Placental epithelial cell (primary cell): ENCODE measurements around the gene LY6G5B. TPM values are rescaled to one million over a fixed set of nuclear protein-coding genes. Genes with fewer than 3 reads are reported as not detected.
A peak's percentile ranks its signal among the peaks of the same experiment; 100 is the strongest.

Source experiments
- small RNA-seq: library from RNA; depleted of rRNA; stranded (forward); fragments of <200 nt; gene quantifications from one replicate; pipeline ENCODE3, GENCODE V24; 2012
- total RNA-seq: library from RNA; depleted of rRNA; stranded (reverse); fragments of >200 nt; gene quantifications from 2 replicates; pipeline ENCODE4 v1.2.3, GENCODE V29; 2012

Gene LY6G5B
- total RNA-seq, 1 donor = 5.9 TPM

Small RNAs within 50 kb of the gene (small RNA-seq; reads per million reads assigned to genes)
- gene LY6G6D (not detected), gene MIR4646 (0.14 reads per million), gene MIR6832 (0.55 reads per million, percentile 31 among the genes with 10 or more reads in this experiment), gene RF00019 (not detected), gene SNORA38 (92.0 reads per million, percentile 98 among the genes with 10 or more reads in this experiment)

Other genes starting within 250 kb of the LY6G5B start
- gene MICB, start 171.8 kb upstream of the LY6G5B start, total RNA-seq = 1.1 TPM in 1 of 2 replicates, not detected in the other
- not detected in 2 replicates for gene MCCD1, start 141.0 kb upstream of the LY6G5B start, total RNA-seq
- gene DDX39B, start 128.0 kb upstream of the LY6G5B start, total RNA-seq = 338 and 413 TPM in 2 replicates
- gene ATP6V1G2, start 123.4 kb upstream of the LY6G5B start, total RNA-seq = 0.43 and 1.2 TPM in 2 replicates
- 37.8 and 46.3 TPM in 2 replicates for gene NFKBIL1, start 122.4 kb upstream of the LY6G5B start, total RNA-seq
- gene LTA, start 97.7 kb upstream of the LY6G5B start, total RNA-seq = not detected in 2 replicates
- 1.2 and 1.5 TPM in 2 replicates for gene TNF, start 94.4 kb upstream of the LY6G5B start, total RNA-seq
- not detected in 2 replicates for gene LTB, start 87.6 kb upstream of the LY6G5B start, total RNA-seq
- gene LST1, start 83.7 kb upstream of the LY6G5B start, total RNA-seq = not detected in 2 replicates
- gene NCR3, start 77.0 kb upstream of the LY6G5B start, total RNA-seq = not detected in 2 replicates
- not detected in 2 replicates for gene AIF1, start 54.7 kb upstream of the LY6G5B start, total RNA-seq
- gene PRRC2A, start 49.3 kb upstream of the LY6G5B start, total RNA-seq = 56.5 and 78.9 TPM in 2 replicates
- gene BAG6, start 17.3 kb upstream of the LY6G5B start, total RNA-seq = 161 and 237 TPM in 2 replicates
- 0.79 and 0.98 TPM in 2 replicates for gene APOM, start 14.1 kb upstream of the LY6G5B start, total RNA-seq
- gene C6orf47, start 9.2 kb upstream of the LY6G5B start, total RNA-seq = 25.3 and 25.9 TPM in 2 replicates
- gene GPANK1, start 5.0 kb upstream of the LY6G5B start, total RNA-seq = 18.0 and 27.1 TPM in 2 replicates
- 185 and 211 TPM in 2 replicates for gene CSNK2B, start 3.9 kb upstream of the LY6G5B start, total RNA-seq
- not detected in 2 replicates for gene LY6G5C, start 11.1 kb downstream of the LY6G5B start, total RNA-seq
- gene ABHD16A, start 33.3 kb downstream of the LY6G5B start, total RNA-seq = 42.8 and 64.6 TPM in 2 replicates
- gene LY6G6F, start 36.9 kb downstream of the LY6G5B start, total RNA-seq = not detected in 2 replicates
- not detected in 2 replicates for gene LY6G6D, start 45.4 kb downstream of the LY6G5B start, total RNA-seq
- gene LY6G6C, start 51.8 kb downstream of the LY6G5B start, total RNA-seq = 0.39 and 3.5 TPM in 2 replicates
- 0.39 and 0.54 TPM in 2 replicates for gene MPIG6B, start 53.4 kb downstream of the LY6G5B start, total RNA-seq
- gene DDAH2, start 59.3 kb downstream of the LY6G5B start, total RNA-seq = 120 and 147 TPM in 2 replicates
- 568 and 799 TPM in 2 replicates for gene CLIC1, start 66.6 kb downstream of the LY6G5B start, total RNA-seq
- 7.9 and 8.6 TPM in 2 replicates for gene MSH5, start 70.0 kb downstream of the LY6G5B start, total RNA-seq
- 0.79 TPM in 1 of 2 replicates, not detected in the other for gene SAPCD1, start 92.7 kb downstream of the LY6G5B start, total RNA-seq
- 3.8 and 4.7 TPM in 2 replicates for gene VWA7, start 107.4 kb downstream of the LY6G5B start, total RNA-seq
- gene VARS1, start 125.8 kb downstream of the LY6G5B start, total RNA-seq = 30.2 and 90.0 TPM in 2 replicates
- 20.4 and 36.8 TPM in 2 replicates for gene LSM2, start 137.0 kb downstream of the LY6G5B start, total RNA-seq
- 0.11 and 1.6 TPM in 2 replicates for gene HSPA1L, start 145.3 kb downstream of the LY6G5B start, total RNA-seq
- gene HSPA1A, start 145.6 kb downstream of the LY6G5B start, total RNA-seq = 65.7 and 80.9 TPM in 2 replicates
- gene HSPA1B, start 157.8 kb downstream of the LY6G5B start, total RNA-seq = 46.0 and 136 TPM in 2 replicates
- gene NEU1, start 192.8 kb downstream of the LY6G5B start, total RNA-seq = 53.0 and 62.0 TPM in 2 replicates
- gene SLC44A4, start 209.0 kb downstream of the LY6G5B start, total RNA-seq = 0.11 TPM in 1 of 2 replicates, not detected in the other
- gene EHMT2, start 227.7 kb downstream of the LY6G5B start, total RNA-seq = 47.1 and 61.5 TPM in 2 replicates
- gene ZBTB12, start 232.1 kb downstream of the LY6G5B start, total RNA-seq = 2.9 and 4.7 TPM in 2 replicates